SU-DHL-6 (cell line): ENCODE measurements around the gene PHACTR3.

Experiments used
- EZH2phosphoT487 ChIP-seq: fragments of 200-600 bp; sonication (generic), shearing (Covaris generic); conservative IDR thresholded peaks from 2 replicates; pipeline ENCODE4 v1.6.1; 2018; ENCODE audit warnings: mild to moderate bottlenecking, antibody characterized with exemption, low read length, moderate library complexity, mixed read lengths
- TF ChIP-seq, protein P1 (sequence below): fragments of 200-600 bp; sonication (generic); IDR thresholded peaks from one replicate; pipeline ENCODE4 v1.5.1; 2017; ENCODE audit warnings: antibody characterized with exemption, mild to moderate bottlenecking, low read length, moderate library complexity; ENCODE audit not compliant: insufficient read depth, poor library complexity, severe bottlenecking

- TF ChIP-seq, protein P1, sequence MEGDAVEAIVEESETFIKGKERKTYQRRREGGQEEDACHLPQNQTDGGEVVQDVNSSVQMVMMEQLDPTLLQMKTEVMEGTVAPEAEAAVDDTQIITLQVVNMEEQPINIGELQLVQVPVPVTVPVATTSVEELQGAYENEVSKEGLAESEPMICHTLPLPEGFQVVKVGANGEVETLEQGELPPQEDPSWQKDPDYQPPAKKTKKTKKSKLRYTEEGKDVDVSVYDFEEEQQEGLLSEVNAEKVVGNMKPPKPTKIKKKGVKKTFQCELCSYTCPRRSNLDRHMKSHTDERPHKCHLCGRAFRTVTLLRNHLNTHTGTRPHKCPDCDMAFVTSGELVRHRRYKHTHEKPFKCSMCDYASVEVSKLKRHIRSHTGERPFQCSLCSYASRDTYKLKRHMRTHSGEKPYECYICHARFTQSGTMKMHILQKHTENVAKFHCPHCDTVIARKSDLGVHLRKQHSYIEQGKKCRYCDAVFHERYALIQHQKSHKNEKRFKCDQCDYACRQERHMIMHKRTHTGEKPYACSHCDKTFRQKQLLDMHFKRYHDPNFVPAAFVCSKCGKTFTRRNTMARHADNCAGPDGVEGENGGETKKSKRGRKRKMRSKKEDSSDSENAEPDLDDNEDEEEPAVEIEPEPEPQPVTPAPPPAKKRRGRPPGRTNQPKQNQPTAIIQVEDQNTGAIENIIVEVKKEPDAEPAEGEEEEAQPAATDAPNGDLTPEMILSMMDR, result no peak
- no peak for TF ChIP-seq EZH2phosphoT487
Measured at GRCh38 chr20:59591061-59591460, 13.3 kb upstream of the PHACTR3 start.
